Vagina (tissue), 2 donors: ENCODE results near the gene TEX51.

Source experiments
- POLR2A ChIP-seq, 2 donors: fragments of 450-650 bp; IDR thresholded peaks; one replicate each; pipeline ENCODE4 v1.6.1; 2017; ENCODE audit warnings: antibody characterized with exemption in 2 of 2, mild to moderate bottlenecking in 2 of 2, moderate library complexity in 2 of 2
- TF ChIP-seq, protein P1 (sequence below), 3 experiments: fragments of 450-650 bp in 2 of 3; fragments of 200-600 bp in 1 of 3; sonication (generic) in 1 of 3; IDR thresholded peaks; one replicate each; pipeline ENCODE4 v1.5.1; 2017 to 2019; ENCODE audit warnings: antibody characterized with exemption in 3 of 3, mild to moderate bottlenecking in 2 of 3, moderate library complexity in 2 of 3

DNA sequence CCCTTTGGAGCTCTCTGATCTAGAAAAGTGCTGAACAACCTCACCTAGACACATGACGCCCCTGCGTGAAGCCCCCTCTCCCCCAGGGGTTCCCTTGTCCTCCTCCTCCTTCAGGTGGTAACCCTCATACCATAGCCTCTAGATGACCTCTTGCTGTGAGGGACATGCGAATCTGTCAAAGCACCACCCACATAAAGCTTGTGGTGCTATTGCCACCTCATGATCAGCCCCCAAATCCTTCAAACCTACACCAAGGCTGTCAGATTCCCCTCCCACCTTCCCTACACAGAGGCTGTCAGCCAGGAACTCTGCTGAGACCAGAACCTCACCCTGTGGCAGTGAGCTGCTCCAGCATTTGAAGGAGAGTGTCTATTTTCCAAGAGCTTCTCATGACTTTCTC is 43.1 kb upstream of the TEX51 start:
- TF ChIP-seq, protein P1, sequence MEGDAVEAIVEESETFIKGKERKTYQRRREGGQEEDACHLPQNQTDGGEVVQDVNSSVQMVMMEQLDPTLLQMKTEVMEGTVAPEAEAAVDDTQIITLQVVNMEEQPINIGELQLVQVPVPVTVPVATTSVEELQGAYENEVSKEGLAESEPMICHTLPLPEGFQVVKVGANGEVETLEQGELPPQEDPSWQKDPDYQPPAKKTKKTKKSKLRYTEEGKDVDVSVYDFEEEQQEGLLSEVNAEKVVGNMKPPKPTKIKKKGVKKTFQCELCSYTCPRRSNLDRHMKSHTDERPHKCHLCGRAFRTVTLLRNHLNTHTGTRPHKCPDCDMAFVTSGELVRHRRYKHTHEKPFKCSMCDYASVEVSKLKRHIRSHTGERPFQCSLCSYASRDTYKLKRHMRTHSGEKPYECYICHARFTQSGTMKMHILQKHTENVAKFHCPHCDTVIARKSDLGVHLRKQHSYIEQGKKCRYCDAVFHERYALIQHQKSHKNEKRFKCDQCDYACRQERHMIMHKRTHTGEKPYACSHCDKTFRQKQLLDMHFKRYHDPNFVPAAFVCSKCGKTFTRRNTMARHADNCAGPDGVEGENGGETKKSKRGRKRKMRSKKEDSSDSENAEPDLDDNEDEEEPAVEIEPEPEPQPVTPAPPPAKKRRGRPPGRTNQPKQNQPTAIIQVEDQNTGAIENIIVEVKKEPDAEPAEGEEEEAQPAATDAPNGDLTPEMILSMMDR (IDR thresholded peaks at IDR 0.05) = no peak
- TF ChIP-seq POLR2A (IDR thresholded peaks at IDR 0.05) = no peak
